Liver (tissue), 3 donors: ENCODE results near the gene ETS2.

Experiments used
- CTCF ChIP-seq: fragments of 150-350 bp; IDR thresholded peaks from 2 replicates; pipeline ENCODE4 v1.5.1; 2017; ENCODE audit warnings: improper control_type of control experiment, low read depth, low read length; ENCODE audit not compliant: missing input control
- EGR1 ChIP-seq, 2 donors: IDR thresholded peaks; 2 replicates each; pipeline ENCODE4 v1.6.1; 2016 to 2018; ENCODE audit warnings: antibody characterized with exemption in 2 of 2, low read depth in 2 of 2
- GABPA ChIP-seq, 2 donors: IDR thresholded peaks in 1 of 2; conservative IDR thresholded peaks in 1 of 2; 2 replicates each; pipeline ENCODE4 v1.6.1; 2016; ENCODE audit warnings: antibody characterized with exemption in 2 of 2, mild to moderate bottlenecking in 1 of 2, moderate library complexity in 1 of 2
- HNF4G ChIP-seq: IDR thresholded peaks from 2 replicates; pipeline ENCODE4 v1.6.1; 2016; ENCODE audit warnings: antibody characterized with exemption
- JUND ChIP-seq, 2 donors: IDR thresholded peaks; 2 replicates each; pipeline ENCODE4 v1.6.1; 2016; ENCODE audit warnings: antibody characterized with exemption in 2 of 2
- MAX ChIP-seq: IDR thresholded peaks from 2 replicates; pipeline ENCODE4 v1.6.1; 2016; ENCODE audit warnings: antibody characterized with exemption
- RAD21 ChIP-seq, 2 donors: IDR thresholded peaks; 2 replicates each; pipeline ENCODE4 v1.6.1; 2016; ENCODE audit warnings: antibody characterized with exemption in 2 of 2, mild to moderate bottlenecking in 2 of 2
- RXRA ChIP-seq, 2 donors: IDR thresholded peaks; 2 replicates each; pipeline ENCODE4 v1.6.1; 2017 to 2018; ENCODE audit warnings: antibody characterized with exemption in 2 of 2, mild to moderate bottlenecking in 1 of 2
- TAF1 ChIP-seq: conservative IDR thresholded peaks from 2 replicates; pipeline ENCODE4 v1.6.1; 2016; ENCODE audit warnings: antibody characterized with exemption, mild to moderate bottlenecking
- YY1 ChIP-seq: IDR thresholded peaks from 2 replicates; pipeline ENCODE4 v1.6.1; 2016; ENCODE audit warnings: antibody characterized with exemption, mild to moderate bottlenecking
- TF ChIP-seq, protein P1 (sequence below): IDR thresholded peaks from 2 replicates; pipeline ENCODE4 v1.6.1; 2016; ENCODE audit warnings: antibody characterized with exemption
- TF ChIP-seq, protein P2 (sequence below): IDR thresholded peaks from 2 replicates; pipeline ENCODE4 v1.6.1; 2016; ENCODE audit warnings: antibody characterized with exemption, mild to moderate bottlenecking
- TF ChIP-seq, protein P3 (sequence below): IDR thresholded peaks from 2 replicates; pipeline ENCODE4 v1.6.1; 2016; ENCODE audit warnings: antibody characterized with exemption
- donor health status: healthy.
- donor health status: healthy.

GRCh38 chr21:38821248-38821647 lies 15.5 kb downstream of the ETS2 start:
- TF ChIP-seq CTCF (no peak), YY1 (no peak), EGR1 (IDR thresholded peaks at IDR 0.05; ENCODE audit: low read depth in 2 of 2) (no peak), MAX (no peak), GABPA (IDR thresholded peaks at IDR 0.05 in 1 of 2, conservative IDR thresholded peaks at IDR 0.05 in 1 of 2) (no peak), HNF4G (no peak), JUND (IDR thresholded peaks at IDR 0.05) (no peak), TAF1 (no peak), RAD21 (IDR thresholded peaks at IDR 0.05) (no peak), RXRA (IDR thresholded peaks at IDR 0.05) (no peak)
- TF ChIP-seq, protein P1, sequence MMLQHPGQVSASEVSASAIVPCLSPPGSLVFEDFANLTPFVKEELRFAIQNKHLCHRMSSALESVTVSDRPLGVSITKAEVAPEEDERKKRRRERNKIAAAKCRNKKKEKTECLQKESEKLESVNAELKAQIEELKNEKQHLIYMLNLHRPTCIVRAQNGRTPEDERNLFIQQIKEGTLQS = no peak
- TF ChIP-seq, protein P2, sequence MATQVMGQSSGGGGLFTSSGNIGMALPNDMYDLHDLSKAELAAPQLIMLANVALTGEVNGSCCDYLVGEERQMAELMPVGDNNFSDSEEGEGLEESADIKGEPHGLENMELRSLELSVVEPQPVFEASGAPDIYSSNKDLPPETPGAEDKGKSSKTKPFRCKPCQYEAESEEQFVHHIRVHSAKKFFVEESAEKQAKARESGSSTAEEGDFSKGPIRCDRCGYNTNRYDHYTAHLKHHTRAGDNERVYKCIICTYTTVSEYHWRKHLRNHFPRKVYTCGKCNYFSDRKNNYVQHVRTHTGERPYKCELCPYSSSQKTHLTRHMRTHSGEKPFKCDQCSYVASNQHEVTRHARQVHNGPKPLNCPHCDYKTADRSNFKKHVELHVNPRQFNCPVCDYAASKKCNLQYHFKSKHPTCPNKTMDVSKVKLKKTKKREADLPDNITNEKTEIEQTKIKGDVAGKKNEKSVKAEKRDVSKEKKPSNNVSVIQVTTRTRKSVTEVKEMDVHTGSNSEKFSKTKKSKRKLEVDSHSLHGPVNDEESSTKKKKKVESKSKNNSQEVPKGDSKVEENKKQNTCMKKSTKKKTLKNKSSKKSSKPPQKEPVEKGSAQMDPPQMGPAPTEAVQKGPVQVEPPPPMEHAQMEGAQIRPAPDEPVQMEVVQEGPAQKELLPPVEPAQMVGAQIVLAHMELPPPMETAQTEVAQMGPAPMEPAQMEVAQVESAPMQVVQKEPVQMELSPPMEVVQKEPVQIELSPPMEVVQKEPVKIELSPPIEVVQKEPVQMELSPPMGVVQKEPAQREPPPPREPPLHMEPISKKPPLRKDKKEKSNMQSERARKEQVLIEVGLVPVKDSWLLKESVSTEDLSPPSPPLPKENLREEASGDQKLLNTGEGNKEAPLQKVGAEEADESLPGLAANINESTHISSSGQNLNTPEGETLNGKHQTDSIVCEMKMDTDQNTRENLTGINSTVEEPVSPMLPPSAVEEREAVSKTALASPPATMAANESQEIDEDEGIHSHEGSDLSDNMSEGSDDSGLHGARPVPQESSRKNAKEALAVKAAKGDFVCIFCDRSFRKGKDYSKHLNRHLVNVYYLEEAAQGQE = no peak
- TF ChIP-seq, protein P3, sequence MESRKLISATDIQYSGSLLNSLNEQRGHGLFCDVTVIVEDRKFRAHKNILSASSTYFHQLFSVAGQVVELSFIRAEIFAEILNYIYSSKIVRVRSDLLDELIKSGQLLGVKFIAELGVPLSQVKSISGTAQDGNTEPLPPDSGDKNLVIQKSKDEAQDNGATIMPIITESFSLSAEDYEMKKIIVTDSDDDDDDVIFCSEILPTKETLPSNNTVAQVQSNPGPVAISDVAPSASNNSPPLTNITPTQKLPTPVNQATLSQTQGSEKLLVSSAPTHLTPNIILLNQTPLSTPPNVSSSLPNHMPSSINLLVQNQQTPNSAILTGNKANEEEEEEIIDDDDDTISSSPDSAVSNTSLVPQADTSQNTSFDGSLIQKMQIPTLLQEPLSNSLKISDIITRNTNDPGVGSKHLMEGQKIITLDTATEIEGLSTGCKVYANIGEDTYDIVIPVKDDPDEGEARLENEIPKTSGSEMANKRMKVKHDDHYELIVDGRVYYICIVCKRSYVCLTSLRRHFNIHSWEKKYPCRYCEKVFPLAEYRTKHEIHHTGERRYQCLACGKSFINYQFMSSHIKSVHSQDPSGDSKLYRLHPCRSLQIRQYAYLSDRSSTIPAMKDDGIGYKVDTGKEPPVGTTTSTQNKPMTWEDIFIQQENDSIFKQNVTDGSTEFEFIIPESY = no peak
